ENCODE results near the gene ING5.

ING5 gene

DNA sequence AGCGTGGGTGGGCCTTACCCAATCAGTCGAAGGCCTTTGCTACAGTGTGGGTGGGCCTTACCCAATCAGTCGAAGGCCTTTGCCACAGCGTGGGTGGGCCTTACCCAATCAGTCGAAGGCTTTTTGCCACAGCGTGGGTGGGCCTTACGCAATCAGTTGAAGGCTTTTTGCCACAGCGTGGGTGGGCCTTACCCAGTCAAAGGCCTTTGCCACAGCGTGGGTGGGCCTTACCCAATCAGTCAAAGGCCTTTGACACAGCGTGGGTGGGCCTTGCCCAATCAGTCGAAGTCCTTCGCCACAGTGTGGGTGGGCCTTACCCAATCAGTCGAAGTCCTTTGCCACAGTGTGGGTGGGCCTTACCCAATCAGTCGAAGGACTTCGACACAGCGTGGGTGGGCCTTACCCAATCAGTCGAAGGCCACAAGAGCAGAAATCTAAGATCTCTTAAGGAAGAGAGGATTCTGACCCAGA lies 58.5 kb downstream of the ING5 start:
- no peak for DNase-seq (ENCODE audit: low spot score)

DNA sequence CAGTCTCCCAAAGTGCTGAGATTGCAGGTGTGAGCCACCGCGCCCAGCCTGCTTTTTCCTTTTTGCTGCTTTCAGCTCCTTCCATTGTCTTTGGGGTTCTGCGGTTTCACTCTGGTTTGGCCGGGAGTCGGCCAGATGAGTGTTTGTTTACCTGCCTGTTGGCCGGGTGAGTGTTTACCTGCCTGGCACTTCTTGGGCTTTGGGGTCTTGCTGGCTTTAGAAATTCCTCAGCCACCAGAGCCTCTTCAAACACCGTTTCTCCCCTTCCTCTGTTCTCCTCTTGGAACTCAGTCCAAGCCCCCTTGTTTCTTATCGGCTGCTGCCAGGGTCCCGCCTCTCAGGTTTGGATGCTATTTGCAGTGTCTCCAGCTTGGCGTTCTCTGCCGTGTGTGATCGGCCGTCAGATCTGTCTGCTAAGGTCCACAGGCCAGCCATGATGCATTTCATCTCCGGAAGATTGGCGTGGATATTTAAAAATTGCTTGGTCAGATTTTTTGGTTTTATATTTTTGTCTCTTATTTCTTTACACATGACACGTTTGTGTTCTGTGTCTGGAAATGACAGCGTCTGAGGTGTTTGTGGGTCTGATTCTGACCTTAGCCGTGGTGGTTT lies 60.6 kb downstream of the ING5 start:
- peak; percentile 4 for DNase-seq (ENCODE audit: low spot score)

DNA sequence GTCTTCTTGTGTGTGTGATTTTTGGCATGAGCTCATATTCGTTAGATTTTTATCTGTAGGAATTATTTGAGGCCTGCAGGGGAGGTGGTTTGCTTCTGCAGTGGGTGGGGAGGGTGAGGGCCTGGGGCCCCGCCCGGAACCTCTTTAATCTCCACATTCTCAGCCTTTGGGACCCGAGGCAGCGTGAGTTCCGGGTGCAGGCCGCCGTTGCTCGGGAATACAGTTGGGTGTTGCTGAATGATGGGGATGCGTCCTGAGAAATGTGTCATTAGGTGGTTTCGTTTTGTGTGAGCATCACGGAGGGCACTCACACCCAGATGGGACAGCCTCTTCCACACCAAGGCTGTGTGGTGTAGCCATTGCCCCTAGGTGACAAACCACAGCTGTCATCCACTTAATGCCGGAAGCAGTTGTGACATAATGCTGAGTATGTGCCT lies 61.1 kb downstream of the ING5 start:
- DNase-seq (ENCODE audit: low spot score) = peak; percentile 3

DNA sequence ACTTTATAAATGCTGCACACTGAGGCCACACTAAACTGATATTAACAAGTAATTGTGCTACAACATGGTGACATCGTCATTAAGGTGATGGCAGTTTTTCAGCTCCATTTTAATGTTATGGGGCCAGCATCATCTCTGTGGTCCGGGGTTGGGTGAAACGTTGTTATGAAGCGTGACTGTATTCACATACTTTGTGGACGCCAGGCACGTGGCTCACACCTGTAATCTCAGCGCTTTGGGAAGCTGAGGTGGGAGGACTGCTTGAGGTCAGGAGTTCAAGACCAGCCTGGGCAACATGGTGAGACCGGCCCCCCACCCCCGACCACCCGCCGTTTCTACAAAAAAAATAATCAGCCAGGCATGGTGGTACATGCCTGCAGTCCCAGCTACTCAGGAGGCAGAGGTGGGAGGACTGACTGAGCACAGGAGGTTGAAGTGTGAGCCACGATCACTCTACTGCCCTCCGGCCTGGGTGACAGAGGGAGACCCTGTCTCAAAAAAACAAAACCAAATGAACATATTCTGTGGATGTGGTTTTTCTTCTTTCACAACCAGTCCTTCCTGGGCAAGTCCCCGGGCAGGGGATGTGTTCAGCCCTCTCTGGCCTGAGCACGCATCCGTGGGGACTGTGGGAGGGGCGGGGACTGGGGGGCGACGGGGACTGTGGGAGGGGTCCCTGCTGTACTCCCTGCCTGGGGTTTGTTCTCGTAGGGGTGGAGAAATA lies 61.9 kb downstream of the ING5 start:
- peak; percentile 2 for DNase-seq (ENCODE audit: low spot score)

DNA sequence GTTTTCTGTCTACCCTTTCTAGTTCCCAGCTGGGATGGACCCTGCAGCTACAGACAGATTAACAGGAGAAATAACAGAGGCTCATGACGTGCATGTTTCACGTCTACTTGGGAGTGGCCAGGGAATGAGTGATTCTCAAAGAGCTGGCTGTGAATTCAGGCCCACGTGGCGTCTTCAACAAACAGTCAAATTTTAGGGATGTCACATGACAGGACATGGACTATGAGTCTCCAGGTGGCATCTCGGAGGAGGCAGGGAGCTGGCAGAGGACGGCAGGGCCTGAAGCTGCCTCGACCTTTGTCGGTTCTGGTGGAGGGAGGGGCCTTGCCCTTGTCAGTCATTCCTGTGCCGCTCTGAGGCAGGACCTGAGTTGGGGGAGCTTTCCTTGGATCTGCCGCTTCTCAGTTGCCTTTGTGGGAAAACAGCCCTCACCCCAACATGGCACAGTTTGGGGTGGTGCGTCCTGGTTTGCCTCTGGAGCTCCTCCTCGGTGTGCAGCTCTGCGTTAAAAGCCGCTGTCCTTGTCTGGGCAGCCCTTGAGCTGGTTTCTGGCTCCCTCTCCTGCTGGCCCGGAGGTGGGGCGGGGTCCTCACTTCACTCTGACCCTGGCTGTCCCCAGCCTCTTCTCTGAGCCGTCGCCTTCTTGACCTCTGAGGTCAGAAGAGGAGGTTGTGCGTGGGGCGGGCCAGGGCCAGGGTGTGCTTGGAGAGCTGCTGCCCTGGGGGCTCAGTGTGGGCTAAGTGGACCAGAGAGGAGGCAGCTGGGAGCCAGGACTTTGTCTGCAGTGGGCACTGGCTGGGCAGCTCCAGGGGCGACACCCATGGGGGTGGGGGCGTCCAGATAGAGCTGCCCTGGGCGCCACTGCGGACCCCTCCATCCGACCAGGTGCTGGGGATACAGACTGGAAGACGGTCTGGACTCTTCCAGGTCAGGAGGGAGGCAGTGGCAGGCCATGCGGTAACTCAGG lies 62.7 kb downstream of the ING5 start:
- no peak for DNase-seq (ENCODE audit: low spot score)

DNA sequence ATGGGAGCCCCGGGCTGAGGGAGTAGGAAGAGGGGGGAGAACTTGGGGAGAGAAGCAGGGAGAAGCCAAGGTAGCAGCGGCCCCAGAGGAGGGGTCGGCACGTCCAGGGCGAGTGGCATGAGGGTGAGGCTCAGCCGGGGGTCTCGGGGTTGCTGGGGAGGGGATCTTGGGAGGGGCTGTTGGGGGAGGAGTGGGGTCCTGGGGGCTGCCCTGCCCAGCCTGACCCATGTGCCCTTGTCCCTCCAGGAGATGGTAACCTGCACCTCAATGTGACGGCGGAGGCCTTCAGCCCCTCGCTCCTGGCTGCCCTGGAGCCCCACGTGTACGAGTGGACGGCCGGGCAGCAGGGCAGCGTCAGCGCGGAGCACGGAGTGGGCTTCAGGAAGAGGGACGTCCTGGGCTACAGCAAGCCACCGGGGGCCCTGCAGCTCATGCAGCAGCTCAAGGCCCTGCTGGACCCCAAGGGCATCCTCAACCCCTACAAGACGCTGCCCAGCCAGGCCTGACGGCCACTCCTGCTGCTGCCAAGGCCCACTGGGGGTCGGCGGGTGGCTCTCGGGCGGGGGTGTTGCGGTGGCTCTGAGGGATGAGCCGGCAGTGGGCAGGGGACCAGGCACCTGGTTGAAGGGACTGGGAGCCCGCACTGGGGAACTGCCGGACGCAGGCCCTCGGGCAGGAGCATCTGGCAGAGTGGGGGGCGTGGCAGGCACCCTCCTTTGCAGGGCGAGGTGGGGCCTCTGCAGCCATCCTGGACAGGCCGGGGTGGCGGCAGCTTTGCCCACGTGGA lies 65.8 kb downstream of the ING5 start:
- DNase-seq (ENCODE audit: low spot score) = no peak

DNA sequence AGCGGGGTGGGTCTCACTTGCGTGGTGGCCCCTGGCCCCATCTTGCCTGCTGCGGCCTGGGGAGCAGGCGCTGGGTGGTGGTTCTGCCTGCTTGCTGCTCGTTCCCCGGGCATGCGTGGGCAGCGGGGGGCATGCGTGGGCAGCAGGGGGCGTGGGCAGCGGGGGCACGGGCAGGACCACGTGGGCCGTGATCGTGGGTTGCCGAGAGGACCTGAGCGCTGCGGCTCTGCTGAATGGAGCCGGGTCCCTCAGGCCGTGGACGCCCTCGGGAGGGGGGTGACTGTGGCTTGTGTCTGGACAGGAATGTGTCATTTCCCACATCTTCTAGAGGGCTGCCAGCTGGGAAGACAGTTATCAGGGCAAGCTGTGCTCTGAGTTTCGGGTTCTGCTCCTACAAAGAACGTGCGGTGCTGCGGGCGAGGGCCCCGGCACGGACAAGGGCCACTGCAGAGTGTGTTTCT lies 66.4 kb downstream of the ING5 start:
- DNase-seq (ENCODE audit: low spot score) = no peak

DNA sequence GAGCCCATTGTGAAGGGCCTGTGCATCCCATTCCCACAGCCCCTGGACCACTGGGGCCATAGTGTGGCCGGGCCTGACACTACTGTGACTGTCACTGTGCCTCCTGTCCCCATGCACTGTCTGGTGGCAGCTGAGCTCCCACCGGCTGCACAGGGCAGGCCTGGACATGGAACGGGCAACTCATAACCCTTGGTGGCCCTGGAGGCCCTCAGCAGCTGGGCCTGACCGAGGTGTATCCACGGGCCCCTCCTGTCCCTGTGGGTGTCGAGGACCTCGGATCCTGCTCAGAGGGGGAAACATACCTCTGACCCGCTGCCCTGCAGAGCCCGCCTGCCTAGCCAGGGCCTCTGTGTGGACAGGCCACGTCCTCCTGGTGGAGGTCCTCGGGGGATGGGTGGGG lies 67.0 kb downstream of the ING5 start:
- no peak for DNase-seq (ENCODE audit: low spot score)

DNA sequence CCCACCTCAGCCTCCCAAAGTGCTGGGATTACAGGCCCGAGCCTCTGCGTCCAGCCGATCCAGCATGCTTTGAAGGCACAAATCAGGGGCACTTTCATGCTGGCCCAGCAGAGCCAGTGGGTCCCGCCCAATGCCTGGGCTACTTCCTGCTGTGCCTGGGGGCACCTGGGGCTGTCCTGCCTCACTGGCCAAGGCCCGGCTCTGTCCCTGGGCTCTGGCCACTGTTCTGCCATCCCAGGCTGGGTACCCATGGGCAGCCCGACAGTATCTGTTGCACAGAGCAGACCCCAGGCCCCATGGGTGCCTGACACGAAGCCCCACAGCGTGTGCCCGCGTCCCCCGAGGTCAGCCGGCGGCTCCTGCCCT lies 68.0 kb downstream of the ING5 start:
- DNase-seq (ENCODE audit: low spot score) = no peak

DNA sequence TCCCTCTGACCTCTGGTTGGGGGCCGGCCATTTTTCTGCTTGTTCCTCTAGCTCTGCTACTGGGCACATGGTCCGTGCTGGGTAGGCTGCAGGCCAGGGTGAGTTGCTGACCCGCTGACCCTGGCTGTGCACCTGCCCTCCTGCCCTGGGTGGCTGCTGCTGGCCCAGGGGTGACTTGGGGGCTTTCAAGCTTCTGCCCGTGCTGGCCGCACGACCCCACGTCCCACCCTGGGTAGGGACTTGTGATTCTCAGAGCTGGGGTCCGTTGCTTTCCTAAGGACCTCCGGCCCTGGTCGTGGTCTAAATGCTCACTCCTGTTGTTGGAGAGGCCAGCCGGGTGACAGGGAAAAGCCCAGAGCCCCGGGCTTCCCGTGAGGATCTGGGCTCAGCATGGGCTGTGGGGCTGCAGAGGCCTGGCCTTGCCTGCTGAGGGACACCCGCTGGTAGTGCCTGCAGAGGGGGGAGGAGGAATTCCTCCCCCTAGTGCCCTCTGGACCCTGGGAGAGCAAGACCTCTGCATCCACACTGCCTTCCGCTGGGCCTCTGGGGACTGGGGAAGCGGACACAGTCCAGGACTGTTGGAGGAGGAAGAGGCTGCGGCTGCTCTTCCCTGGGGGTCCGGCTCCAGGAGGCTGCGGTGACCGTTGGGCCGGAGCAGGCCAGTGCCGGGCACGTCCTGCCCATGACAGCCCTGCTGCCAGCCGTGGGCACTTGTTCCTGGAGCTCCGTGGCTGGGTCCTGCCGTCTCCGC lies 68.5 kb downstream of the ING5 start:
- no peak for DNase-seq (ENCODE audit: low spot score)

DNA sequence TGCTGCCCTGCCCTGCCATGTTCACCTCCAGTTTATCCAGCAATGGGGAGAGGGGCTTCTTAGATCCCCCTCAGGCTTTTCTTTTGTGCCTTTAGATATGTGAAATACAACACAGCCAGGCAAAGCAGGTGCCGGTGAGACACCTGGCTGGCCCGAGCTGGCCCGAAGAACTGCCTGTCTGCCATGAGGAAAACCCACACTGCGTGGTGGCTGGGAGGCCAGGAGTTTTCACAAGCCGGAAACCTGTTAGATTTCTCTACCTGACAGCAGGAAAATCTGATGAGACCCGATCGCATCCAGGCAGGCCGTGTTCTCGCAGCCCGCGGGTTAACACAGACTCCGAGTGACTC lies 69.1 kb downstream of the ING5 start:
- no peak for DNase-seq (ENCODE audit: low spot score)

DNA sequence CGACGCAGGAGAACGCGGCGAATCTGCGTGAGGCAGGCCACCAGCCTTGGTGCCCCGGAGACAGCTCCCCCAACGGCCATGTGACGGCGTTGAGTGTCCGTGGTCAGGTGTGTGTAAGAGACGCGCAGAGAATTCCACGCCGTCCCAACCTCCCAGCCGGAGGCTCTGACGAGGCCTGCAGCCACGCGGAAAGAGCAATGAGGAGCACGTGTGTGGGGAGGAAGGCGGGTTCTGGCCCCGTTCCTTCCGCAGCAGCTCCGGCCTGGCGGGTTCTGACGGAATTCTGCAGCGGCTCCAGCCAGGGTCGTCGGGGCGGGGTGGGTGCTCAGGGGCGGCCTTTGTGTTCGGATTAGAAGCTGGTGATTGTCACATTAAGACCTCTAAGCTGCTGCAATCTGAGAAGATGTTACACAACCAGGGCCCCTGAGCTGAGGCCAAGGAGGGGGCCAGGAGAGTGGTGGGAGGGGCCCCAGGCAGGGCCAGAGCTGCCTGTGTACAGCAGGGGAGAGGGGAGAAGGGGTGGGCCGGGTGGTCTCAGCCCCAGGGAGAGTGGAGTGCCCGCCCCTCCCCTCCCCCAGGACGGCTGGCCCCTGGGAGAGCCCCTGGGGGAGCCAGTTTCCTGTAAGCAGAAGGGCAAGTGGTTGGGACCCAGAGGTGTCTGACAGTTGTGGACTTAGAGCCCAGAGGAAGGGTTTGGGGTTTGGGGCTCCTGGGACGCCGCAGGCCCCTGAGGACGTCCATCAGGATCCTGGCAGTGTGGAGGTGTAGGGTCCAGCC lies 69.6 kb downstream of the ING5 start:
- peak; percentile 70 for DNase-seq (ENCODE audit: low spot score)

DNA sequence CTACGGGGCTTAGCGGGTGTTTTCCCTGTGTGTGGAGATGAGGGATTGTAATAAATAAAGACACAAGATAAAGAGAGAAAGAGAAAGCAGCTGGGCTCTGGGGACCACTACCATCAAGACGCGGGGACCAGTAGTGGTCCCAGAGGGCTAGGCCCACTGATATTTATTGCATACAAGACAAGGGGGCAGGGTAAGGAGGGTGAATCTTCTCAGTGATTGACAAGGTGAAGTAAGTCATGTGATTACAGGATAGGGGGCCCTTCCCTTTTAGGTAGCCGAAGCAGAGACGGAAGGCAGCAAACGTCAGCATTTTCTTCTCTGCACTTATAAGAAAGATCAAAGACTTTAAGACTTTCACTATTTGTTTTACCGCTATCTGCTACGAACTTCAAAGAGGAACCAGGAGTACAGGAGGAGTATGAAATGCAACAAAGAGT lies 70.2 kb downstream of the ING5 start:
- DNase-seq (ENCODE audit: low spot score) = no peak

DNA sequence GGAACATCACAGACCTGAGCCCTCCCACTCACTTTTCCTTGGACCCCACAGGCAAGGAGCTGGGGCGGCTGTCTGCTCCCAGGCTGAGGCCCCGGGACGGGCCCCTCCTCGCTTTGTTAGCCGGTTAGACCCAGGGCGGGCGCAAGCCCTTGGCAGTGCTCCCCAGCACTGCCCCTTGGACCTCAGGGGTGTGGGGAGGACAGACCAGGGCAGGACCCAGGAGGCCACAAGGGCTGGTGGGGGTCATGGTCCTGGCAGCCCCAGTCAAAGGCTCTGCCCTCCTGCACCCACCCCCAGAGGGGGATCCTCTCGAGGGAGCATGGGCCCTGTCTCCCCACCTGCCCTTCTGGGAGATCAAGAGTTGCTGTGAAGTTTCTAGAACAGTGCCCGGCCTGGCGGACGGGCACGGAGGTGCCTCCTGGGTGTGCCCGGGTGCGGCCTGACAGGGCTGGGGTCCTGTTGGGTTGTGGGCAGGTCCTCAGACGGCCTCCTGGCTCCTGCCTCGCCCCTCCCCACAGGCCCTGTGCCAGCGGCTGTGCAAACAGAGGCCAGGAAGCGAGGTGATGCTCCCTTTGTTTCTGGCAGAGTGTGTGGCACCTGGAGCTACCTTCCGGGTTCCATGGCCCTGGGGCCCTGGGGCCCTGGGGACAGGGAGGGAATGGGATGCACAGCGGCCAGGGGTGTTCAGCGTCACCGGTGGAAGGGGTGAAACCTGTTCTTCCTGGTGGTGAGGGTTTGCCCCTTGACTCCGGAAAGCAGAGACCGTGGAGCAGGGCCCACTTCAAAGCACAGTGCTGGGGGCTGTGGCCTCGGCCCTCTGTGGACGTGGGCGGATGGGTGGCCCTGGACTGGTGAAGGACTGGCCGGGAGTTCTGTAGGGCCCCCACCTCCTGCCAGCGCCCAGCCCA lies 71.9 kb downstream of the ING5 start:
- DNase-seq (ENCODE audit: low spot score) = no peak

DNA sequence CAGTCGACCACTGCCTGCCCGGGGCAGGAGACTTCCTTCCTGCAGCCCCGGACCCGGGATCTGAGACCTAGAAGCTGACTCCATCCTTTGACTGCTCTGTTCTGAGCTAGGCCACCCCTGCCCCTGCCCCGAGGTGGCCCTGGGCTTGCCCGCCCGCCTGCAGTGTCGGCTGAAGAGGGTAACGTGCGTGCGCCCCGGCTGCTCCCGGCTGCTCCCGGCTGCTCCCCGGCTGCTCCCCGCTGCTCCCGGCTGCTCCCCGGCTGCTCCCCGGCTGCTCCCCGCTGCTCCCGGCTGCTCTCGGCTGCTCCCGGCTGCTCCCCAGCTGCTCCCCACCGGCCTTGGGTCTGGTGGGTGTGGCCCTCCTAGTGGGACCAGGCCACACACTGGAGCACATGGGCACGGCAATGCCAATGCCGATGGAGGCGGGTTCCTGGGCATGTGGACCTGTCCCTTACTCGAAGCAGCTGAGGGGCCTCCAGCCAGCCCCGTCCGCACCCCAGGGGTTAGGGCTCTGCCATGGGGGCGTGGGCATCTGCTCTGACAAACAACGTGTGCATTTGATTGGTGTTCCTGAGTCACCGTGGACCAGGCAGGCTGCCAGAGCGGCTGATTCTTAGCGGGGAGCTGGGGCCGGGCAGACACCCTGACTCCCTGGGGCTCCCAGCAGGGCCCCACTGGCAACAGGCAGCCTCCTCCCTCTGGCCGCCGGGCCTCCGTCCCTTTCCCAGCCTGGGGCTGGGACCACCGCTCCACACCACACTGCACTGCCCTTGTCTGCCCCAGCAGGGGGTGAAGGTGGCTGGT lies 72.8 kb downstream of the ING5 start:
- DNase-seq (ENCODE audit: low spot score) = peak; percentile 54

DNA sequence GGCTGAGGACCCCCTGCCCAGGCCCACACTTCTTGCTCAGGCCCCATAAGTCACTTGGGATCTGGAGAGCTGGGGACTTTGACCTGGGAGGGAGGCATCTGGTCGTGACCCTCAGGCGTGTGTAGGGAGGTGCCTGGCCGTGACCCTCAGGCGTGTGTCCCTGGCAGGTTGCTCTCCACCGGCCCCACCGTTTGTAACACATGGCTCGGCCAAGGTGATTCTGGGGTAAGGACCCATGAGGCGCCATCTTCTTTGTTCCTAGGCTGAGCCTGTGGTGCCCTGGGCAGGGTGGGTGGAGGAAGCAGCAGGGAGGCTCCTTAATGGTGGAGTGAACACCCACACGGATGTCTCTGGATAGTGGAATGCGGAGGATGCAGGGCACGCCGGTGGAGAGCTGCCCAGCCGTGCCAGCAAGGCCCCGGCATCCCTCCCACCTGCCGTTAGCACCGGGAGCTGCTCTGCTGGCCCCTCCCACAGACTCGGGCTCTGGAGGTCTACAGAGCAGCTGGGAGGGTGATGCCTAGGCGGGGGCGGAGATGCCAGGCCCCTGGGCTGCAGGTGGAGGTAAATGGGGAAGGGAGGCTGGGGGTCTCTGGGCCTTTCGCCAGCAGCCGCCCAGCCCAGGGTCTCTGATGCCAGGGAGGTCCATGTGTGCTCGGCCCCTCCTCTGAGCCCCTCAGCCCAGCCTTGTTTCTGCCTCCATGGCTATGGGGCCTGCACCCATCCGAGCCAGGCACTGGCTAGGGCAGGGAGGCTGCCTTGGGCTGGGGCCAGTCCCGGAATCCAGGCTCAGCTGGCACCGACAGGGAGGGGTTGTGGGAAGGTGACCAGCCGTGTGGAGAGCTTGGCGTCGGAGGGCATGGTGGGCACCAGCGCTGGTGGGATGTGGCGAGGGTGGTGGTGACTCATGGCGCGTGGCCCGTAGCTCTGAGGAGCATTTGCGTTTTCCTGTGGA lies 73.7 kb downstream of the ING5 start:
- peak; percentile 34 for DNase-seq (ENCODE audit: low spot score)

All from iPS-NIHi11 (cell line).